Epithelial cell of proximal tubule (primary cell): ENCODE results near the gene PCDHGA1. TPM values are rescaled to one million over a fixed set of nuclear protein-coding genes. Genes with fewer than 3 reads are reported as not detected.

Source experiments
- DNase-seq: peaks from one replicate; pipeline ENCODE4 v3.0.0-alpha.2; 2011; ENCODE audit warnings: low read depth
- H3K4me3 ChIP-seq: 2 replicates; pipeline ENCODE4 v1.5.1; 2011; ENCODE audit warnings: low read depth, mild to moderate bottlenecking, low read length
- CTCF ChIP-seq: conservative IDR thresholded peaks from 2 replicates; pipeline ENCODE4 v1.5.1; 2012; ENCODE audit warnings: low read depth, mild to moderate bottlenecking, low read length
- total RNA-seq: library from RNA; depleted of rRNA; stranded (reverse); fragments of >200 nt; gene quantifications from 2 replicates; pipeline ENCODE4 v1.2.3, GENCODE V29; 2015

Gene PCDHGA1
- total RNA-seq, 1 donor from 2014 or later, result 0.75 TPM

GRCh38 chr5:141492168-141492885 is 162.0 kb downstream of the PCDHGA1 start:
- H3K4me3 ChIP-seq, result no peak overlapping the region
- no peak for DNase-seq
- TF ChIP-seq CTCF, result no peak

- DNase-seq, result no peak
- TF ChIP-seq CTCF, result no peak
- H3K4me3 ChIP-seq, result no peak overlapping the region
These were observed 163.4 kb downstream of the PCDHGA1 start for GRCh38 chr5:141493500-141494422.

GRCh38 chr5:141494761-141495452 is 164.6 kb downstream of the PCDHGA1 start:
- H3K4me3 ChIP-seq, result no peak overlapping the region
- no peak for DNase-seq
- no peak for TF ChIP-seq CTCF

GRCh38 chr5:141495453-141495811 is 165.1 kb downstream of the PCDHGA1 start:
- no peak for TF ChIP-seq CTCF
- DNase-seq, result no peak
- no peak overlapping the region for H3K4me3 ChIP-seq

- no peak overlapping the region for H3K4me3 ChIP-seq
- no peak for TF ChIP-seq CTCF
- no peak for DNase-seq
These were observed 165.7 kb downstream of the PCDHGA1 start for GRCh38 chr5:141496038-141496437.

GRCh38 chr5:141501761-141502160 is 171.4 kb downstream of the PCDHGA1 start:
- no peak for TF ChIP-seq CTCF
- DNase-seq, result no peak
- H3K4me3 ChIP-seq, result no peak overlapping the region
